EH (cell line): Measurements from ENCODE around the gene ENO1.

ENCODE experiments used
- DNase-seq: peaks from one replicate; pipeline ENCODE4 v3.0.0-alpha.2; 2015; ENCODE audit warnings: low read depth

Gene ENO1

DNA sequence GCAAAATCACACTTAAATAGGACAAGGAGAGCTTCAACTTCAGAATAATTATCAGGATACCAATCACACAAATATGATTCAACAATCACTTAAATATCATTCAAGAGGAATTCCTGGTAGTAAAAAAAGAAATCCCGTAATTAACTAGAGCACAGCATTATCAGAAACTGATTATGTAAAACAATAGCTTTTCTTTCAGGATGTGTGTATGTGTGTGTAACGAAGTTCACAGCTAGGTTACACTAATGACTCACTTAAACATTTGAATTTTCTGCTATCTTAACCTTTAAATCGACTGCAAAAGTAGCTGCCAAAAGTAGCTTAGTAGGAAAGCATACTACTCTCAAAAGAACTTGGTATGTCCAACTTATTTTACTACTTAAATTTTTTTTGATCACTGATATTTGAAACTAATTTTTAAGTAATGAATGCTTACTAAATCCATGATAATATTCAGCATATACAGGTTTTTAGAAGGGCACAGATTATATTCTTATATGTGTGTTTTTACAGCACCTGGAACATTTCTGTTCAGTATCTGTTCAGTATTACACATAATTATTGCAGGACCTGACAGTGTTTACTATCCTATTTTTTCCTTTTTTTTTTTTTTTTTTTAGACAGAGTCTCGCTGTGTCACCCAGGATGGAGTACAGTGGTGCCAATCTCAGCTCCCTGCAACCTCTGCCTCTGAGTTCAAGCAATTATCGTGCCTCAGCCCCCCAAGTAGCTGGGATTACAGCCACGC is 65.3 kb downstream of the ENO1 start:
- peak; percentile 22 for DNase-seq

DNA sequence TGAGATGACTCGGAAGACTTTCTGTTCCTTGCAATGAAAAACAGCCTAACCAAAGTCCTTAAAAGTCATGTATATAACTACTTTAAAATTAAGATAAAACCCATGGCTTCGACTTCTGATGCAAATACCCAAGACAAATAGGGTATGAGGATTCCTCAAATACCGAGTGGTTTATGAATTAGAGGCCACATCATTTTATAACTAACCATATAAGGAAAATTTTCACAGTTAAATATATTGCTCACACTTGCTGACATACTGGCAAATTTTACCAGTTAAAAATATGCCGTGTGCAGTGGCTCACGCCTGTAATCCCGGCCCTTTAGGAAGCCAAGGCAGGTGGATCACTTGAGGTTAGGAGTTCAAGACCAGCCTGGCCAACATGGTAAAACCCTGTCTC is 66.4 kb downstream of the ENO1 start:
- DNase-seq = peak; percentile 19
